Measurements from ENCODE around the gene CARD11. TPM values are rescaled to one million over a fixed set of nuclear protein-coding genes. Genes with fewer than 3 reads are reported as not detected.

Gene CARD11
- total and polyA plus RNA-seq, 2 donors (not counting 1 experiment from before 2014, with no cell fraction given), result 129 to 135 TPM

DNA sequence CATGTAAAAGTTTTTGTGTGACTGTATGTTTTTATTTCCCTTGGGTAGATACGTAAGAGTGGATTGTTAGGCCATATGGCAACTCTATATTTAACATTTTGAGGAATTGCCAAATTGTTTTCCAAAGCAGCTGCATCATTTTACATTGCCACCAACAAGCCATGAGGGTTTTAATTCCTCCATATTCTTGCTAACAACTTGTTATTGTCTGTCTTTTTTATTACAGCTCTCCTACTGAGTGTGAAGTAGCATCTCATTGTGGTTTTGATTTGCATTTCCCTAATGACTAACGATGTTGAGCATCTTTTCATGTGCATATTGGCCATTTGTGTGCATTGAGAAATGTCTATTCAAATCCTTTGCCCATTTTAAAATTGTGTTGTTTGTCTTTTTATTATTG is 94.9 kb downstream of the CARD11 start:
- no peak overlapping the region for H3K4me2 ChIP-seq (replicated peaks; ENCODE audit: low read depth, low read length, poor library complexity, severe bottlenecking)
- POLR2A ChIA-PET, result no interaction called here
- H3K27ac ChIP-seq (ENCODE audit: low read length in 2 of 2), result peak overlapping the region in 1 of 2 donors; percentile 20
- CTCF ChIA-PET, result interaction anchor here (1.2 kb wide), 1 partner anchor 206 kb away, joined by 3 read pairs; no protein-coding TSS in a partner anchor
- no peaks in the 10 kb centered on the region for H3K27me3 Mint-ChIP-seq
- TF ChIP-seq EZH2 (IDR thresholded peaks at IDR 0.05; ENCODE audit: borderline replicate concordance, insufficient read depth, low read depth, low read length, poor library complexity, severe bottlenecking), result no peak
- TF ChIP-seq, protein P1, sequence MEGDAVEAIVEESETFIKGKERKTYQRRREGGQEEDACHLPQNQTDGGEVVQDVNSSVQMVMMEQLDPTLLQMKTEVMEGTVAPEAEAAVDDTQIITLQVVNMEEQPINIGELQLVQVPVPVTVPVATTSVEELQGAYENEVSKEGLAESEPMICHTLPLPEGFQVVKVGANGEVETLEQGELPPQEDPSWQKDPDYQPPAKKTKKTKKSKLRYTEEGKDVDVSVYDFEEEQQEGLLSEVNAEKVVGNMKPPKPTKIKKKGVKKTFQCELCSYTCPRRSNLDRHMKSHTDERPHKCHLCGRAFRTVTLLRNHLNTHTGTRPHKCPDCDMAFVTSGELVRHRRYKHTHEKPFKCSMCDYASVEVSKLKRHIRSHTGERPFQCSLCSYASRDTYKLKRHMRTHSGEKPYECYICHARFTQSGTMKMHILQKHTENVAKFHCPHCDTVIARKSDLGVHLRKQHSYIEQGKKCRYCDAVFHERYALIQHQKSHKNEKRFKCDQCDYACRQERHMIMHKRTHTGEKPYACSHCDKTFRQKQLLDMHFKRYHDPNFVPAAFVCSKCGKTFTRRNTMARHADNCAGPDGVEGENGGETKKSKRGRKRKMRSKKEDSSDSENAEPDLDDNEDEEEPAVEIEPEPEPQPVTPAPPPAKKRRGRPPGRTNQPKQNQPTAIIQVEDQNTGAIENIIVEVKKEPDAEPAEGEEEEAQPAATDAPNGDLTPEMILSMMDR (IDR thresholded peaks at IDR 0.05), result no peak
- H3K9ac ChIP-seq (ENCODE audit: low read length), result no peak overlapping the region
- no CpG with 5 or more reads among the region's 2 CpGs for WGBS (ENCODE audit: insufficient coverage)
- ATAC-seq (ENCODE audit: low read depth) (no peak), DNase-seq (no peak)
- no peaks in the 10 kb centered on the region for H3K27me3 ChIP-seq (replicated peaks in 1 of 4; ENCODE audit: control extremely low read depth in 1 of 4, control insufficient read depth in 3 of 4, insufficient read depth in 4 of 4, low read length in 3 of 4)
- peaks cover 16 to 54% of the 10 kb centered on the region in 2 experiments for H3K36me3 ChIP-seq (replicated peaks in 1 of 2; ENCODE audit: control extremely low read depth in 1 of 2, control insufficient read depth in 1 of 2, extremely low read depth in 1 of 2, insufficient read depth in 2 of 2, low read length in 1 of 2)
- H3K4me3 Mint-ChIP-seq, result no peak overlapping the region
- no peaks in the 10 kb centered on the region for H3K9me3 ChIP-seq (ENCODE audit: control extremely low read depth in 1 of 3, control insufficient read depth in 2 of 3, insufficient read depth in 1 of 3, low read length in 2 of 3)
- H3K4me1 Mint-ChIP-seq, result peaks cover 46% of the 10 kb centered on the region
- peaks cover 25 to 31% of the 10 kb centered on the region in 2 donors for H3K4me1 ChIP-seq (ENCODE audit: control insufficient read depth in 2 of 2, insufficient read depth in 2 of 2, low read length in 2 of 2)
- peak overlapping the region; percentile 38 for H3K27ac Mint-ChIP-seq
- H3K4me3 ChIP-seq (ENCODE audit: control extremely low read depth in 1 of 5, extremely low read depth in 1 of 5, insufficient read depth in 1 of 5, low read depth in 2 of 5, low read length in 4 of 5), result no peak overlapping the region
- intact Hi-C loops (cut with micrococcal nuclease), result no loop called here
- H2AFZ ChIP-seq (ENCODE audit: insufficient read depth, low read depth, low read length, poor library complexity, severe bottlenecking), result no peak overlapping the region
- H3K9me3 Mint-ChIP-seq (ENCODE audit: insufficient read depth), result no peaks in the 10 kb centered on the region
- peaks cover 22% of the 10 kb centered on the region for H4K20me1 ChIP-seq (ENCODE audit: control insufficient read depth, insufficient read depth, low read length, poor library complexity, severe bottlenecking)
- H3K79me2 ChIP-seq (ENCODE audit: control insufficient read depth, insufficient read depth, low read length), result peaks cover 35% of the 10 kb centered on the region

- Histone ChIP-seq H3K4me1 (ENCODE audit: control insufficient read depth in 2 of 2, insufficient read depth in 2 of 2, low read length in 2 of 2) (peaks cover 21 to 31% of the 10 kb centered on the region in 2 donors), H3K27ac (ENCODE audit: low read length in 2 of 2) (no peak overlapping the region), H3K79me2 (ENCODE audit: control insufficient read depth, insufficient read depth, low read length) (peaks cover 27% of the 10 kb centered on the region), H2AFZ (ENCODE audit: insufficient read depth, low read depth, low read length, poor library complexity, severe bottlenecking) (no peak overlapping the region), H3K9ac (ENCODE audit: low read length) (no peak overlapping the region), H4K20me1 (ENCODE audit: control insufficient read depth, insufficient read depth, low read length, poor library complexity, severe bottlenecking) (peaks cover 14% of the 10 kb centered on the region), H3K27me3 (replicated peaks in 1 of 4; ENCODE audit: control extremely low read depth in 1 of 4, control insufficient read depth in 3 of 4, insufficient read depth in 4 of 4, low read length in 3 of 4) (no peaks in the 10 kb centered on the region), H3K4me2 (replicated peaks; ENCODE audit: low read depth, low read length, poor library complexity, severe bottlenecking) (no peak overlapping the region), H3K4me3 (ENCODE audit: control extremely low read depth in 1 of 5, extremely low read depth in 1 of 5, insufficient read depth in 1 of 5, low read depth in 2 of 5, low read length in 4 of 5) (no peak overlapping the region), H3K36me3 (replicated peaks in 1 of 2; ENCODE audit: control extremely low read depth in 1 of 2, control insufficient read depth in 1 of 2, extremely low read depth in 1 of 2, insufficient read depth in 2 of 2, low read length in 1 of 2) (peaks cover 18 to 56% of the 10 kb centered on the region in 2 experiments), H3K9me3 (ENCODE audit: control extremely low read depth in 1 of 3, control insufficient read depth in 2 of 3, insufficient read depth in 1 of 3, low read length in 2 of 3) (peaks cover 0 to 3% (median 0%) of the 10 kb centered on the region in 3 donors)
- DNase-seq (no peak), ATAC-seq (ENCODE audit: low read depth) (no peak)
- CTCF ChIA-PET, result interaction anchor here (0.6 to 1.3 kb wide), 4 partner anchors 82 to 208 kb away, joined by 3 to 4 read pairs (median 3); partner anchors contain the start of gene CARD11
- intact Hi-C loops (cut with micrococcal nuclease), result no loop called here
- POLR2A ChIA-PET, result no interaction called here
- no peak overlapping the region for H3K4me3 Mint-ChIP-seq
- peak overlapping the region; percentile 12 for H3K27ac Mint-ChIP-seq
- 97% methylated on average over 7 of the region's 12 CpGs for WGBS (ENCODE audit: insufficient coverage)
- TF ChIP-seq, protein P1 (IDR thresholded peaks at IDR 0.05), result no peak
- no peak for TF ChIP-seq EZH2 (IDR thresholded peaks at IDR 0.05; ENCODE audit: borderline replicate concordance, insufficient read depth, low read depth, low read length, poor library complexity, severe bottlenecking)
- no peaks in the 10 kb centered on the region for H3K9me3 Mint-ChIP-seq (ENCODE audit: insufficient read depth)
- H3K27me3 Mint-ChIP-seq, result no peaks in the 10 kb centered on the region
- H3K4me1 Mint-ChIP-seq, result peaks cover 40% of the 10 kb centered on the region
Measured at GRCh38 chr7:2947058-2947780, 96.4 kb downstream of the CARD11 start.
